ENCODE data around the gene CDCA4. TPM values are rescaled to one million over a fixed set of nuclear protein-coding genes. Genes with fewer than 3 reads are reported as not detected.
"Not testable (repeated sequence)": the region's sequence is repeated elsewhere in the genome, so short reads cannot be mapped to it uniquely, and the experiment has no call there.

CDCA4 gene
- polyA plus RNA-seq, 1 experiment: 6.8 TPM

GRCh38 chr14:105064721-105065143, 43.8 kb upstream of the CDCA4 start:
- no peak overlapping the region for H3K27ac ChIP-seq (ENCODE audit: low read depth, low read length)
- ChIA-PET CTCF (interaction anchor here (3.1 kb wide), 1 partner anchor 19 kb away, joined by 17 read pairs; no protein-coding TSS in a partner anchor), POLR2A (no interaction called here)
- no peaks in the 10 kb centered on the region; the same call in 1 of the 2 replicates for H3K9me3 ChIP-seq (ENCODE audit: control insufficient read depth, insufficient read depth, low read length)
- peaks cover 4% of the 10 kb centered on the region for H3K27me3 ChIP-seq (ENCODE audit: control insufficient read depth, insufficient read depth, low read length)
- DNase-seq (ENCODE audit: low read depth, low spot score): no peak
- H3K4me3 ChIP-seq (ENCODE audit: low read depth, low read length): no peak overlapping the region
- no peak for TF ChIP-seq CTCF (IDR thresholded peaks at IDR 0.05; ENCODE audit: low read depth, low read length)

- H3K27me3 ChIP-seq (ENCODE audit: control insufficient read depth, insufficient read depth, low read length): peaks cover 5% of the 10 kb centered on the region
- H3K4me3 ChIP-seq (ENCODE audit: low read depth, low read length): no peak overlapping the region
- no peak for DNase-seq (ENCODE audit: low read depth, low spot score)
- CTCF ChIA-PET: interaction anchor here (3.1 kb wide), 1 partner anchor 18 kb away, joined by 17 read pairs; no protein-coding TSS in a partner anchor
- H3K27ac ChIP-seq (ENCODE audit: low read depth, low read length): no peak overlapping the region
- TF ChIP-seq CTCF (IDR thresholded peaks at IDR 0.05; ENCODE audit: low read depth, low read length): no peak
- POLR2A ChIA-PET: no interaction called here
- H3K9me3 ChIP-seq (ENCODE audit: control insufficient read depth, insufficient read depth, low read length): no peaks in the 10 kb centered on the region; the same call in 1 of the 2 replicates
These were observed 43.1 kb upstream of the CDCA4 start for GRCh38 chr14:105064001-105064400.

GRCh38 chr14:105063506-105063905, 42.6 kb upstream of the CDCA4 start:
- DNase-seq (ENCODE audit: low read depth, low spot score); H3K27me3 ChIP-seq (ENCODE audit: control insufficient read depth, insufficient read depth, low read length); H3K27ac ChIP-seq (ENCODE audit: low read depth, low read length); H3K4me3 ChIP-seq (ENCODE audit: low read depth, low read length); H3K9me3 ChIP-seq (ENCODE audit: control insufficient read depth, insufficient read depth, low read length); POLR2A ChIA-PET: not testable (repeated sequence)
- CTCF ChIA-PET: interaction anchor here (0.6 to 3.1 kb wide), 3 partner anchors 18 to 130 kb away, joined by 3 to 17 read pairs (median 4); no protein-coding TSS in a partner anchor

- no peak for TF ChIP-seq CTCF (IDR thresholded peaks at IDR 0.05; ENCODE audit: low read depth, low read length)
- Histone ChIP-seq H3K27ac (ENCODE audit: low read depth, low read length) (no peak overlapping the region), H3K27me3 (ENCODE audit: control insufficient read depth, insufficient read depth, low read length) (peaks cover 6% of the 10 kb centered on the region), H3K4me3 (ENCODE audit: low read depth, low read length) (no peak overlapping the region), H3K9me3 (ENCODE audit: control insufficient read depth, insufficient read depth, low read length) (no peaks in the 10 kb centered on the region; the same call in 1 of the 2 replicates)
- POLR2A ChIA-PET: interaction anchor here (0.6 kb wide), 1 partner anchor 31 kb away, joined by 3 read pairs; no protein-coding TSS in a partner anchor
- DNase-seq (ENCODE audit: low read depth, low spot score): no peak
- CTCF ChIA-PET: interaction anchor here (0.6 to 3.1 kb wide), 3 partner anchors 17 to 130 kb away, joined by 3 to 17 read pairs (median 4); no protein-coding TSS in a partner anchor
These were observed 42.2 kb upstream of the CDCA4 start for GRCh38 chr14:105063056-105063455.

GRCh38 chr14:105062048-105062433, 41.2 kb upstream of the CDCA4 start:
- no peak overlapping the region for H3K4me3 ChIP-seq (ENCODE audit: low read depth, low read length)
- no peaks in the 10 kb centered on the region; the same call in 1 of the 2 replicates for H3K9me3 ChIP-seq (ENCODE audit: control insufficient read depth, insufficient read depth, low read length)
- no peak overlapping the region for H3K27ac ChIP-seq (ENCODE audit: low read depth, low read length)
- H3K27me3 ChIP-seq (ENCODE audit: control insufficient read depth, insufficient read depth, low read length): peaks cover 6% of the 10 kb centered on the region
- no peak for TF ChIP-seq CTCF (IDR thresholded peaks at IDR 0.05; ENCODE audit: low read depth, low read length)
- ChIA-PET POLR2A (no interaction called here), CTCF (interaction anchor here (3.1 kb wide), 1 partner anchor 16 kb away, joined by 17 read pairs; no protein-coding TSS in a partner anchor)
- no peak for DNase-seq (ENCODE audit: low read depth, low spot score)
